DND-41 (cell line): Measurements from ENCODE around the gene TRPM3.

Experiments
- ATAC-seq: fragments of 200-7000 bp; cut with Tn5 transposase; 3 replicates; pipeline ENCODE4 v1.9.1; 2021; ENCODE audit warnings: low read depth; ENCODE audit not compliant: insufficient read depth
- DNase-seq: peaks from one replicate; pipeline ENCODE4 v3.0.0-alpha.2; 2020
- H2AFZ ChIP-seq: 2 replicates; pipeline ENCODE4 v1.6.0; 2012; ENCODE audit warnings: low read depth, low read length
- H3K27ac ChIP-seq: 2 replicates; pipeline ENCODE4 v1.5.1; 2012; ENCODE audit warnings: low read length, inconsistent platforms
- H3K27me3 ChIP-seq: fragments of 200-600 bp; sonication (generic); 2 replicates; pipeline ENCODE4 v1.6.0; 2012; ENCODE audit warnings: low read length, mild to moderate bottlenecking, inconsistent platforms; ENCODE audit not compliant: insufficient read depth, poor library complexity
- H3K36me3 ChIP-seq: 2 replicates; pipeline ENCODE4 v1.5.1; 2012; ENCODE audit warnings: low read length, inconsistent platforms; ENCODE audit not compliant: insufficient read depth
- H3K4me1 ChIP-seq: 2 replicates; pipeline ENCODE4 v1.5.1; 2012; ENCODE audit warnings: mild to moderate bottlenecking, low read length; ENCODE audit not compliant: insufficient read depth
- H3K4me2 ChIP-seq: 2 replicates; pipeline ENCODE4 v1.6.0; 2012; ENCODE audit warnings: mild to moderate bottlenecking, moderate library complexity, low read length, inconsistent platforms; ENCODE audit not compliant: insufficient read depth
- H3K4me3 ChIP-seq, 2 experiments: fragments of 200-600 bp in 1 of 2; shearing (Covaris generic) in 1 of 2; 2 replicates each; pipeline ENCODE4 v1.5.1; 2012 to 2016; ENCODE audit warnings: inconsistent platforms in 2 of 2, low read length in 2 of 2, mild to moderate bottlenecking in 2 of 2, low read depth in 1 of 2, moderate library complexity in 1 of 2
- H3K79me2 ChIP-seq: 2 replicates; pipeline ENCODE4 v1.6.0; 2012; ENCODE audit warnings: low read length, inconsistent platforms; ENCODE audit not compliant: insufficient read depth
- H3K9ac ChIP-seq: 2 replicates; pipeline ENCODE4 v1.6.0; 2012; ENCODE audit warnings: low read depth, mild to moderate bottlenecking, inconsistent platforms, low read length, moderate library complexity
- H3K9me3 ChIP-seq: 2 replicates; pipeline ENCODE4 v1.5.1; 2012; ENCODE audit warnings: low read length, moderate library complexity, mild to moderate bottlenecking, inconsistent platforms; ENCODE audit not compliant: insufficient read depth, severe bottlenecking
- H4K20me1 ChIP-seq: 2 replicates; pipeline ENCODE4 v1.6.0; 2012; ENCODE audit warnings: low read length; ENCODE audit not compliant: insufficient read depth
- CTCF ChIP-seq: IDR thresholded peaks from 2 replicates; pipeline ENCODE4 v1.5.1; 2012; ENCODE audit warnings: borderline replicate concordance, low read length, moderate library complexity, mild to moderate bottlenecking; ENCODE audit not compliant: poor library complexity, severe bottlenecking; ENCODE audit errors: extremely low read depth
- EZH2 ChIP-seq: IDR thresholded peaks from 3 replicates; pipeline ENCODE4 v1.6.1; 2012; ENCODE audit warnings: borderline replicate concordance, low read depth, mild to moderate bottlenecking, moderate library complexity, low read length, inconsistent platforms; ENCODE audit not compliant: severe bottlenecking

The TRPM3 gene

GRCh38 chr9:70817311-70817710 lies 304.1 kb downstream of the TRPM3 start:
- TF ChIP-seq EZH2 (no peak), CTCF (no peak)
- Histone ChIP-seq H3K79me2 (no peaks in the 10 kb centered on the region), H2AFZ (no peak overlapping the region), H3K27me3 (no peaks in the 10 kb centered on the region), H3K36me3 (no peaks in the 10 kb centered on the region), H3K4me2 (no peak overlapping the region), H3K9me3 (no peaks in the 10 kb centered on the region), H3K4me1 (no peaks in the 10 kb centered on the region), H3K4me3 (no peak overlapping the region), H3K27ac (no peak overlapping the region), H4K20me1 (no peaks in the 10 kb centered on the region), H3K9ac (no peak overlapping the region)
- DNase-seq: no peak
- ATAC-seq: no peak

DNA sequence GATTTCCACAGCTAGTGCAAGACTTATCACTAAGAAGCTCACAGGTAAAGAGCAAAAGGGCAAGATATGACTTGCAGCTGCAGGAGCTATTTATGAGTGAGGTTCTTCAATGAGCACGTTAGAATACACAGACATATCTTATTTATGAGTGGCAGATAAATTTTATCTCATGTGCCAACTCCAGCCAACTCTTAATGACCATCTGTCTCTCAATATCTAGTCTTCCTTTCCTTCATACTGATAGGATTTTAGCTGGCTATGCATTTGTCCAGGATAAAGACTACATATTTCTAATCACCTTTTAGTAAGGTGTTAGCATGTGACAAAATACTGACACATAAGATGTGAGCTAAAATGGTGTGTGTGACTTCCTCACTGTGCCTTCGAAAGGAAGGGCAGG lies 304.5 kb downstream of the TRPM3 start:
- Histone ChIP-seq H3K79me2 (no peaks in the 10 kb centered on the region), H3K36me3 (no peaks in the 10 kb centered on the region), H3K9me3 (no peaks in the 10 kb centered on the region), H3K27ac (no peak overlapping the region), H4K20me1 (no peaks in the 10 kb centered on the region), H2AFZ (no peak overlapping the region), H3K4me3 (no peak overlapping the region), H3K27me3 (no peaks in the 10 kb centered on the region), H3K9ac (no peak overlapping the region), H3K4me1 (no peaks in the 10 kb centered on the region), H3K4me2 (no peak overlapping the region)
- ATAC-seq (no peak), DNase-seq (no peak)
- TF ChIP-seq CTCF (no peak), EZH2 (no peak)

DNA sequence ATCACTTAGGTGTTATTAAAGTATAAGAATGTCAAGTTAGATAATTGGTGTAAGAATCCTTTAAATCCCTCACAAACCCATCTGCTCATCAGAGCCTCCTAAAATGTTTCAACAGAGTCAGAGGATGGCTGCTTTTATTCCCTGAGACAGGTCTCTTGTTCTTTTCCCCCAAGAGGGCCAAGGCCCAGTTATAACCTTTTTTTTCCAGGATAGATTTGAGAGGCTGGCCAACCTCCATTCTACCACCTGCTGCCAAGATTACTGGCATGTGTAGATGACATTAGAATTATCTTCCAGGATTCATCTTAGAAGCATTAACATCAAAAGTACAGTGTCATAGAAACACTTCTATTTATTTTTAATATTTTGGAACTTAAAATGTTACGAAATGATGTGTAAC lies 305.1 kb downstream of the TRPM3 start:
- Histone ChIP-seq H3K79me2 (no peaks in the 10 kb centered on the region), H3K4me1 (no peaks in the 10 kb centered on the region), H3K27ac (no peak overlapping the region), H3K9me3 (no peaks in the 10 kb centered on the region), H3K9ac (no peak overlapping the region), H3K27me3 (no peaks in the 10 kb centered on the region), H4K20me1 (no peaks in the 10 kb centered on the region), H3K4me2 (no peak overlapping the region), H2AFZ (no peak overlapping the region), H3K4me3 (no peak overlapping the region), H3K36me3 (no peaks in the 10 kb centered on the region)
- DNase-seq (no peak), ATAC-seq (no peak)
- TF ChIP-seq CTCF (no peak), EZH2 (no peak)

DNA sequence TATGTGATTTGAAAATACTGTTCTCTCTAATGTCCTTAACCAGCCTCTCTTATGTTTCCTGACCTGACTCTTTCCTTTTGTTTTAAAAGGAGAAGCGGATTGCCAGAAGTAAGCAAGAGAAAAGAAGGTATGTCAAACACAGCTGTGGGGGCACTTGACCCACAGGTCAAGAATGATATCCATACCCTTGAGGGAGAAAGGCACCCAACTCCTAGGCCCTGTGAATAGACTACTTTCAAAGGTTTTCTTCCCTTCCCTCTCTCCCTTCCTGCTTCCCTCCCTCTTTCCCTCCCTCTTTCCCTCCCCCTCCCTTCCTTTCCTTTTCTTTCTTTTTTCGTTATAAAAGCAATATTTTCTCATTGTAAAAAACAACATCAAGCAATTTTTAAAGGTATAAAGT lies 306.8 kb downstream of the TRPM3 start:
- no peak for DNase-seq

More for the DNA sequence above, 306.8 kb downstream of the TRPM3 start:
- no peak for ATAC-seq
- no peaks in the 10 kb centered on the region for H3K9me3 ChIP-seq
- no peaks in the 10 kb centered on the region for H3K79me2 ChIP-seq
- no peak overlapping the region for H2AFZ ChIP-seq
- no peaks in the 10 kb centered on the region for H4K20me1 ChIP-seq
- H3K27me3 ChIP-seq: no peaks in the 10 kb centered on the region
- TF ChIP-seq CTCF: no peak
- no peak for TF ChIP-seq EZH2
- no peaks in the 10 kb centered on the region for H3K4me1 ChIP-seq
- H3K36me3 ChIP-seq: no peaks in the 10 kb centered on the region
- H3K4me2 ChIP-seq: no peak overlapping the region
- no peak overlapping the region for H3K27ac ChIP-seq
- H3K9ac ChIP-seq: no peak overlapping the region
- no peak overlapping the region for H3K4me3 ChIP-seq
